Uterus (tissue), 2 donors: ENCODE results near the gene ST8SIA1.

Experiments
- CTCF ChIP-seq, 4 experiments: fragments of 200-600 bp in 2 of 4; fragments of 450-650 bp in 2 of 4; sonication (generic) in 2 of 4; IDR thresholded peaks; one replicate each; pipeline ENCODE4 v1.5.1; 2016 to 2019; ENCODE audit warnings: antibody characterized with exemption in 4 of 4, mild to moderate bottlenecking in 2 of 4, moderate library complexity in 1 of 4
- POLR2A ChIP-seq, 2 donors: fragments of 450-650 bp; IDR thresholded peaks; one replicate each; pipeline ENCODE4 v1.6.1; 2016; ENCODE audit warnings: antibody characterized with exemption in 2 of 2, mild to moderate bottlenecking in 1 of 2, moderate library complexity in 1 of 2

GRCh38 chr12:22272335-22273151 is 62.0 kb downstream of the ST8SIA1 start:
- TF ChIP-seq CTCF (IDR thresholded peaks at IDR 0.05), result no peak
- TF ChIP-seq POLR2A (IDR thresholded peaks at IDR 0.05), result no peak
